Measurements from ENCODE around the gene COA1.

Gene COA1

DNA sequence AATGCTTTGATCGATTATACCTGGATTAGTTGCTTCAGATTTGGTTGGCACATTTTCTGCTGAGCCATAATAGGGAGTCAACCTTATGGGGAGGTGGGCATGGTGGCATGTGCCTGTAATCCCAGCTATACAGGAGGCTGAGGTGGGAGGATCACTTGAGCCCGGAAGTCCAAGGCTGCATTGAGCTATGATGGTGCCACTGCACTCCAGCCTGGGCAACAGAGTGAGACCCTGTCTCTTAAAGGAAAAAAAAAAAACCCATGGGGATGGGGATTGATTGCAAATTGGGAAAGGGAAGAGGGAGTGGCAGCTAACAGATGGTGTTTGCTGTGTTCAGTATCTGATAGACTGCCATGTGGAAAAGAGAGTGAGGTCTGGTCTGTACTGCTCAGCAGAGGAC lies 135.3 kb downstream of the COA1 start:
- no peak overlapping the region for H3K27ac ChIP-seq (replicated peaks)
- TF ChIP-seq, protein P1, sequence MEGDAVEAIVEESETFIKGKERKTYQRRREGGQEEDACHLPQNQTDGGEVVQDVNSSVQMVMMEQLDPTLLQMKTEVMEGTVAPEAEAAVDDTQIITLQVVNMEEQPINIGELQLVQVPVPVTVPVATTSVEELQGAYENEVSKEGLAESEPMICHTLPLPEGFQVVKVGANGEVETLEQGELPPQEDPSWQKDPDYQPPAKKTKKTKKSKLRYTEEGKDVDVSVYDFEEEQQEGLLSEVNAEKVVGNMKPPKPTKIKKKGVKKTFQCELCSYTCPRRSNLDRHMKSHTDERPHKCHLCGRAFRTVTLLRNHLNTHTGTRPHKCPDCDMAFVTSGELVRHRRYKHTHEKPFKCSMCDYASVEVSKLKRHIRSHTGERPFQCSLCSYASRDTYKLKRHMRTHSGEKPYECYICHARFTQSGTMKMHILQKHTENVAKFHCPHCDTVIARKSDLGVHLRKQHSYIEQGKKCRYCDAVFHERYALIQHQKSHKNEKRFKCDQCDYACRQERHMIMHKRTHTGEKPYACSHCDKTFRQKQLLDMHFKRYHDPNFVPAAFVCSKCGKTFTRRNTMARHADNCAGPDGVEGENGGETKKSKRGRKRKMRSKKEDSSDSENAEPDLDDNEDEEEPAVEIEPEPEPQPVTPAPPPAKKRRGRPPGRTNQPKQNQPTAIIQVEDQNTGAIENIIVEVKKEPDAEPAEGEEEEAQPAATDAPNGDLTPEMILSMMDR (IDR thresholded peaks at IDR 0.05; ENCODE audit: insufficient read depth, low read length), result no peak
- no peak for TF ChIP-seq GABPA (IDR thresholded peaks at IDR 0.05; ENCODE audit: low read depth)
- TF ChIP-seq, protein P2, sequence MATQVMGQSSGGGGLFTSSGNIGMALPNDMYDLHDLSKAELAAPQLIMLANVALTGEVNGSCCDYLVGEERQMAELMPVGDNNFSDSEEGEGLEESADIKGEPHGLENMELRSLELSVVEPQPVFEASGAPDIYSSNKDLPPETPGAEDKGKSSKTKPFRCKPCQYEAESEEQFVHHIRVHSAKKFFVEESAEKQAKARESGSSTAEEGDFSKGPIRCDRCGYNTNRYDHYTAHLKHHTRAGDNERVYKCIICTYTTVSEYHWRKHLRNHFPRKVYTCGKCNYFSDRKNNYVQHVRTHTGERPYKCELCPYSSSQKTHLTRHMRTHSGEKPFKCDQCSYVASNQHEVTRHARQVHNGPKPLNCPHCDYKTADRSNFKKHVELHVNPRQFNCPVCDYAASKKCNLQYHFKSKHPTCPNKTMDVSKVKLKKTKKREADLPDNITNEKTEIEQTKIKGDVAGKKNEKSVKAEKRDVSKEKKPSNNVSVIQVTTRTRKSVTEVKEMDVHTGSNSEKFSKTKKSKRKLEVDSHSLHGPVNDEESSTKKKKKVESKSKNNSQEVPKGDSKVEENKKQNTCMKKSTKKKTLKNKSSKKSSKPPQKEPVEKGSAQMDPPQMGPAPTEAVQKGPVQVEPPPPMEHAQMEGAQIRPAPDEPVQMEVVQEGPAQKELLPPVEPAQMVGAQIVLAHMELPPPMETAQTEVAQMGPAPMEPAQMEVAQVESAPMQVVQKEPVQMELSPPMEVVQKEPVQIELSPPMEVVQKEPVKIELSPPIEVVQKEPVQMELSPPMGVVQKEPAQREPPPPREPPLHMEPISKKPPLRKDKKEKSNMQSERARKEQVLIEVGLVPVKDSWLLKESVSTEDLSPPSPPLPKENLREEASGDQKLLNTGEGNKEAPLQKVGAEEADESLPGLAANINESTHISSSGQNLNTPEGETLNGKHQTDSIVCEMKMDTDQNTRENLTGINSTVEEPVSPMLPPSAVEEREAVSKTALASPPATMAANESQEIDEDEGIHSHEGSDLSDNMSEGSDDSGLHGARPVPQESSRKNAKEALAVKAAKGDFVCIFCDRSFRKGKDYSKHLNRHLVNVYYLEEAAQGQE (IDR thresholded peaks at IDR 0.05; ENCODE audit: insufficient replicate concordance, low read depth), result no peak
- TF ChIP-seq POLR2AphosphoS5 (IDR thresholded peaks at IDR 0.05; ENCODE audit: low read depth), result no peak
- TF ChIP-seq SPI1 (IDR thresholded peaks at IDR 0.05; ENCODE audit: borderline replicate concordance, low read depth), result no peak
- DNase-seq (ENCODE audit: low read depth in 1 of 2, low spot score in 1 of 2), result no peak
- H3K27me3 ChIP-seq (ENCODE audit: insufficient read depth, poor library complexity, severe bottlenecking), result no peaks in the 10 kb centered on the region
- no peak overlapping the region for H3K4me3 ChIP-seq (replicated peaks; ENCODE audit: insufficient read depth, low read length)

DNA sequence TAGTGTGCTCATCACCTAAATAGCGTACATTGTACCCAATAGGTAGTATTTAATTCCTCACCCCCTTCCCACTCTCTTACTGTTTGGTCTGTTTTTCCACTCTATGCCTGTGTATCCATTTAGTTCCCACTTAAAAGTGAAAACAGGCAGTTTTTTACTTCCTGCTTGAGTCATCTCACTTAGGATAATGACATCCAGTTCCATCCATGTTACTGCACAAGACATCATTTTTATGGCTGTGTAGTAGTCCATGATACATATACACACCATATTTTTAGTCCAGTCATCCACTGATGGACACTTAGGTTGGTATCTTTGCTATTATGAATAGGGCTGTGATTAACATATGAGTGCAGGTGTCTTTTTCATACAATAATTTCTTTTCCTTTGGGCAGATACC lies 136.3 kb downstream of the COA1 start:
- no peak overlapping the region for H3K27ac ChIP-seq (replicated peaks)
- no peak for DNase-seq (ENCODE audit: low read depth in 1 of 2, low spot score in 1 of 2)
- TF ChIP-seq, protein P1 (IDR thresholded peaks at IDR 0.05; ENCODE audit: insufficient read depth, low read length), result no peak
- TF ChIP-seq GABPA (IDR thresholded peaks at IDR 0.05; ENCODE audit: low read depth) (no peak), POLR2AphosphoS5 (IDR thresholded peaks at IDR 0.05; ENCODE audit: low read depth) (no peak), SPI1 (IDR thresholded peaks at IDR 0.05; ENCODE audit: borderline replicate concordance, low read depth) (no peak)
- TF ChIP-seq, protein P2 (IDR thresholded peaks at IDR 0.05; ENCODE audit: insufficient replicate concordance, low read depth), result no peak

DNA sequence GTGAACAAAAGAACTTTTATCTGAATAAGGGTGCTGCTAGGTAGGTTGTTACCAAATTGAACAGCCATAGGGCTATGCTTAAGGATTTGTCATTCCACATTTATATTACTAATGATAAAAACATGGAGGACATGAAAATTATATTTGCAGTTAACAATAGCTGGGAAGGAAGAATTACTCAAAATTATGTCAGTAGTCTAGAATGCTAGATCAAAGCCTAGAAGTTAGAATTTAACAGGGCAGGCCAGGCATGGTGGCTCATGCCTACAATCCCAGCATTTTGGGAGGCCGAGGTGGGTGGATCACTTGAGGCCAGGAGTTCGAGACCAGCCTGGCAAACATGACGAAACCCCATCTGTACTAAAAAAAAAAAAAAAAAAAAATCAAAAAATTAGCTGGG lies 137.0 kb downstream of the COA1 start:
- TF ChIP-seq GABPA (IDR thresholded peaks at IDR 0.05; ENCODE audit: low read depth), result no peak
- no peak for TF ChIP-seq POLR2AphosphoS5 (IDR thresholded peaks at IDR 0.05; ENCODE audit: low read depth)
- TF ChIP-seq, protein P1 (IDR thresholded peaks at IDR 0.05; ENCODE audit: insufficient read depth, low read length), result no peak
- TF ChIP-seq, protein P2 (IDR thresholded peaks at IDR 0.05; ENCODE audit: insufficient replicate concordance, low read depth), result no peak
- TF ChIP-seq SPI1 (IDR thresholded peaks at IDR 0.05; ENCODE audit: borderline replicate concordance, low read depth), result no peak
- no peaks in the 10 kb centered on the region for H3K27me3 ChIP-seq (ENCODE audit: insufficient read depth, poor library complexity, severe bottlenecking)
- DNase-seq (ENCODE audit: low read depth in 1 of 2, low spot score in 1 of 2), result no peak
- H3K4me3 ChIP-seq (replicated peaks; ENCODE audit: insufficient read depth, low read length), result no peak overlapping the region
- no peak overlapping the region; the same call in 1 of the 2 replicates for H3K27ac ChIP-seq (replicated peaks)

More for the DNA sequence above, 136.3 kb downstream of the COA1 start:
- H3K27me3 ChIP-seq (ENCODE audit: insufficient read depth, poor library complexity, severe bottlenecking), result no peaks in the 10 kb centered on the region
- no peak overlapping the region for H3K4me3 ChIP-seq (replicated peaks; ENCODE audit: insufficient read depth, low read length)
